SJSA1 (cell line): ENCODE data around the gene TBC1D22A. TPM values are rescaled to one million over a fixed set of nuclear protein-coding genes. Genes with fewer than 3 reads are reported as not detected.

Experiments
- DNase-seq, 2 experiments: peaks; one replicate each; pipeline ENCODE4 v3.0.0-alpha.2; 2015 to 2020; ENCODE audit warnings: low spot score in 2 of 2, low read depth in 1 of 2
- H3K27ac ChIP-seq: fragments of 250-450 bp; sonication (Bioruptor Pico); 2 replicates; pipeline ENCODE4 v1.5.1; 2020; ENCODE audit warnings: mild to moderate bottlenecking, moderate library complexity
- H3K27me3 ChIP-seq: fragments of 250-450 bp; sonication (Bioruptor Pico); replicated peaks from 2 replicates; pipeline ENCODE4 v1.5.1; 2020; ENCODE audit warnings: mild to moderate bottlenecking, moderate library complexity
- H3K36me3 ChIP-seq: fragments of 250-450 bp; sonication (Bioruptor Pico); 2 replicates; pipeline ENCODE4 v1.5.1; 2020; ENCODE audit warnings: mild to moderate bottlenecking
- H3K4me1 ChIP-seq: fragments of 250-450 bp; sonication (Bioruptor Pico); replicated peaks from 2 replicates; pipeline ENCODE4 v1.6.1; 2021; ENCODE audit warnings: mild to moderate bottlenecking
- H3K4me3 ChIP-seq: fragments of 250-450 bp; sonication (Bioruptor Pico); 2 replicates; pipeline ENCODE4 v1.5.1; 2020; ENCODE audit warnings: mild to moderate bottlenecking
- H3K9me3 ChIP-seq: fragments of 250-450 bp; sonication (Bioruptor Pico); replicated peaks from 2 replicates; pipeline ENCODE4 v1.5.1; 2020; ENCODE audit warnings: mild to moderate bottlenecking
- total RNA-seq: library from RNA; depleted of rRNA; stranded (reverse); fragments of >200 nt; shearing (Covaris generic); gene quantifications from 2 replicates; pipeline ENCODE4 v1.2.3, GENCODE V29; 2014

TBC1D22A gene
- total RNA-seq, 1 experiment from 2014 or later = 10.5 TPM

DNA sequence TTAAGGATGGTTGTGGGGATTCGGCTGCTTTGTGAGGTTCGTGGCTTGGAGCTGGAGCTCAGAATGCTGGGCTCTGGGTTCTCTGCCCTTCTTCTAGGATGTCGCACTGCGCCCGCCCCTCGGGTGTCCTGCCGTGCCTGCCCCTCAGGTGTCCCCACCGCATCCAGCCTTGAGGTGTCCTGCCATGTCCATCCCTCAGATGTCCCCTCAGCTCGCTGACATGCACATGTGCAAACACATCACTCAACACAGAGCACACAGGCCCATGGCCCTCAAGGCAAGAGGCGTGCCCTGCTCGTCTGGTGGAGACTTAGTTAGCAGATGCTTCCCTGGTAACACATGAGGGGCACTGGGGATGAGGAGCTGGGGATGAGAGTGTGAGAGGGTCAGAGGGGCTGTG, 359.3 kb downstream of the TBC1D22A start:
- no peak overlapping the region for H3K27ac ChIP-seq
- H3K9me3 ChIP-seq = no peaks in the 10 kb centered on the region
- H3K27me3 ChIP-seq = no peaks in the 10 kb centered on the region
- H3K4me3 ChIP-seq = no peak overlapping the region
- no peak for DNase-seq
- H3K36me3 ChIP-seq = no peaks in the 10 kb centered on the region
- H3K4me1 ChIP-seq = no peaks in the 10 kb centered on the region

DNA sequence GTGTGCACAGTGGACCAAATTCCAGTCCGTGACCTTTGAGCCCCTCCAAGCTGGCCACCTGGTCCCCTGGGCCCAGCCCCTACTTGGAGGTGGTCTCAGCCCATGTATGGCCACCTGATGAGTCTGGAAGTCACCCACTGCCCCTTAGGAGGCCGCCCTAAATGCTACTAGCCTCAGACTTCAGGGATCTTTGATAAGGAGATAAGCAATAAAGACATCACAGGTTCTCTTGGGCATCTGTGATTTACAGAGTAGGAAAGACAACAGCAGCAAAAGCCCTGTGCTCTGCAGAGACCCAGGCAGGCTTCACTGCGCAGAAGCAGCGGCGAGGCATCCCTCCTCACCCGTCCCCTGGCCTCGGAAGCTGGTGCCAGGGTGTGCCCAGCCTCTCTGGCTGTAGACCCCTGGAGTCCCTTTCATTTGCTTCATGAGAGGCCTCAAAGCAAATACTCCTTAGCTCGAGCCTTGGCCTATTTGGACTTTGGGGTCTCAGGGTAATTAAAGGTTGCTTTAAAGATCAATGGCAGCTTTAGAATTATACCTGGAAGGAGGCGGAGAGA, 360.1 kb downstream of the TBC1D22A start:
- H3K36me3 ChIP-seq = no peaks in the 10 kb centered on the region
- no peak for DNase-seq
- no peaks in the 10 kb centered on the region for H3K9me3 ChIP-seq
- H3K4me3 ChIP-seq = no peak overlapping the region
- H3K27ac ChIP-seq = no peak overlapping the region
- H3K27me3 ChIP-seq = no peaks in the 10 kb centered on the region
- H3K4me1 ChIP-seq = no peaks in the 10 kb centered on the region

DNA sequence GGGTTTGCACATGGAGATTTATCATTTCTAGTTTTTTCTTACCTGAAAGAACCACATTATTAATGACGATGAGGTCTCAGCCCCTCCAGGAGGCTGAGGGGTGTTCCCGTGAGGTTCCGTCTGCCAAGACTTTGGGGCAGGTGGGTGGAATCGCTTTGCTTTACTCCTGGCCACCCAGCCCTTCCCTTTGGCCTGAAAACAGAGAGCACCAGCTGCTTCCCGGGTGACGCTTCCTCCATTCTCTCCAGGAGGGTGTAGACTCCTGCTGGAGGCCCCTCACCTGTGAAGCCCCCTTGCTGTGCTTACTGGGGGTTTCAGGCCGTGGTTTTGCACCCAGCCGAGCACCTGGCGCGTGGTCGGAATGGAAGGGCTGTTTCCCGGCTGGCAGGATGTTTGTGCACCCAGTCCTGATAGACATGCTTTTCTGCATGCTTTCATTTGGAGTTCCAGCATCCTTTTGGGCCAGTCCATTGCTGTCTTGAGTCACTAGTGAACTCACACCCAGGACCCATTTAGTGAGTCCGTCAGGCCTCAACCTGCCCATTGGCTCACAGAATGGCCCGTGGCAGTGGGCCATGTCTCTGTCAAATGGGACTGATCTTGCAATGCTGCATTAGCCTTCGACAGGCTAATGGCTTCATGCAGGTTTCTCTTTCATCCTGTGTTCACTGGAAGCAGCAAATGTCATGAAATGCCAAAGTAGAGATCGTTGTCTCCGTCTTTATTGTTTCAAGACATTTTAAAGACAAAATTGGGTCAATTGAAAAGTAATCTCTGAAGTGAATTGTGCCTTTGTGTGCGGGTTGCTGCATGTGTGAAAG, 360.8 kb downstream of the TBC1D22A start:
- no peak for DNase-seq
- Histone ChIP-seq H3K9me3 (no peaks in the 10 kb centered on the region), H3K27ac (no peak overlapping the region), H3K36me3 (no peaks in the 10 kb centered on the region), H3K4me3 (no peak overlapping the region), H3K27me3 (no peaks in the 10 kb centered on the region), H3K4me1 (no peaks in the 10 kb centered on the region)

DNA sequence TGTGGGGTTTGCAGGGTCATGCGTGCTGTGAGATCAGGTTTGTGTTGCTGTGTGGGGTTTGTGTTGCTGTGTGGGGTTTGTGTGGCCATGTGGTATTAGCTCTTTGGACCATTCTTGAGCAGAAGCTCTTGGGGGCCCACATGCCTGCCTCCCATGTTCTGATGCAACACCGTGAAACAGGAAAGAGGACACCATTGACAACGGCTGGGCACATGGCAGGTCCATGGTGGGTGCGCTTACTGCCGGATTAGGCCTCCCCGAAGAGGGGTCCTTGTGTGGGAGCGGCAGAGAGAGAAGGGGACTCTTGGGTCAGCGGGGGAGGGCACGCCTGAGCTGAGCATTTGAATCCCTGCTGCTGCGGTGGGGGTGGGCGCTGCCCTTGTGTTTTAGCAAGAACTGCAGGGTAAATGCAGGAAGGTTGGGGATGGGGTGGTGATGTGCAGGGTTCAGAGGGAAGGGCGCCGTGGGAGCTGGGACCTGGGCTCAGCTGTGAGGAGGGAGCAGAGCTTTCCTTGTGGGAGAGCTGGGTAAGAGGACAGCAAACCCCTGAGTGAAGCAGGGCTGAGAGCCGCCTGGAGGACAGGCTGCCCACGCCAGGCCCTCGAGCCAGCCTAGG, 361.5 kb downstream of the TBC1D22A start:
- Histone ChIP-seq H3K36me3 (no peaks in the 10 kb centered on the region), H3K4me3 (no peak overlapping the region), H3K27ac (no peak overlapping the region), H3K9me3 (no peaks in the 10 kb centered on the region), H3K4me1 (no peaks in the 10 kb centered on the region), H3K27me3 (no peaks in the 10 kb centered on the region)
- no peak for DNase-seq

DNA sequence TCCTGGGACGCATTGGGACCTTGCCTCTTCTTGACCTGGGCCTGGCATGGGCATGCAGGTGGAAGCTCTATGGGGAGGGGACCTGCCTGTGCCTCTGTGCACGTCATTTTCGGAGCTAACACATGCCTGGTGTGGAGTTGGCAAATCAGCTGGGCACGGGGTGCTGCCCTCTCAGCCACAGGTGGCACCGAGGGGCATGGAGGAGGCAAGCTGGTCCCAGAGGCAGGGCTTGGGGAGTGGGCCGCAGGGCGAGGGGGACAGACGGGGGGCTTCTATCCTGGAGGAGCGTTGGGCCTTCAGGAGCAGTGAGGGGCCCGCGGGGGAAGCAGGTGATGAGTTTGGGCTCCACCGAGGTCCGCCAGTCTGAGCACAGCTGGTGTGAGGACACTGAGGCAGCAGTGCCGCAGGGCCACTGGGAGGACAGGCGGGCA, 362.0 kb downstream of the TBC1D22A start:
- no peaks in the 10 kb centered on the region for H3K9me3 ChIP-seq
- no peaks in the 10 kb centered on the region for H3K4me1 ChIP-seq
- H3K27ac ChIP-seq = no peak overlapping the region
- DNase-seq = no peak
- H3K27me3 ChIP-seq = no peaks in the 10 kb centered on the region
- no peak overlapping the region for H3K4me3 ChIP-seq
- no peaks in the 10 kb centered on the region for H3K36me3 ChIP-seq

DNA sequence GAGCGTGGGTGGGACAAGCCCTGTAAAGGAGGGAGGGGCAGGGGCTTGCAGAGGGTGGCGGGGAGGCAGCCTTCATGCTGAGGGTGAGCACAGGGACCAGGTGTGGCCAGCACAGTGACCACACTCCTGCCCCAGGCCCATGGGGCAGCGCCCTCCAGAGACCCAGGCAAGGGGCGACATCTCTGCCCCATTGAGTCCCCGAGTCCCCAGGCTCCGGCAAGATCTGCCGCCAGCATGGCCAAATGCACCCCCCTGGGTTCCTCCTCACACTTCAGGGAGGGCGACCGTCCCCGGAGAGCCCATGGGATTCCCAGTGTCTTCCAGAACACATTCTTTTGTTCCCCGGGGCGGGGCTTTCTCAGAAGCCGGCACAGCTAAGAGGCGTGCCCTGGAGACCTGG, 362.5 kb downstream of the TBC1D22A start:
- H3K27ac ChIP-seq = no peak overlapping the region
- no peaks in the 10 kb centered on the region for H3K9me3 ChIP-seq
- DNase-seq = no peak
- H3K36me3 ChIP-seq = no peaks in the 10 kb centered on the region
- H3K27me3 ChIP-seq = no peaks in the 10 kb centered on the region
- no peak overlapping the region for H3K4me3 ChIP-seq
- H3K4me1 ChIP-seq = peaks cover 3% of the 10 kb centered on the region

DNA sequence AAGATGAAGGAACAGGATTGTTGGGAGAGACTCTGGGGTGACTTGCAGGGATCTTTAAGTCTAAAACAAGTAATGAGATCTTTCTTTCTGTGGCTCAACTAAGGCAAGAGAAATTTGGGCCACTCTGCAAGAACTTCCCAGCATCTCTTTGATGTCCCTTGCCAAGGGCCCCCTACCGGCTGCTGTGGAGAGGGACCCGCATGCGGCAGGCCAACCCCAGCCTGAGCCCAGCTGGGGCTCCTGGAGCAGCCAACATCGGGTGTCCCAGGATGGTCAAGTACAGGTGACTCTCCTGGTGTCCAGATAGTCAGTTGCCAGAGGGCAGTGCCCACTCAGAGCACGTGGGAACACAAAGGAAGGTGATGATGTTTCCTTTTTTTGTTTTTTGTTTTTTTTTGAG, 363.2 kb downstream of the TBC1D22A start:
- Histone ChIP-seq H3K27me3 (no peaks in the 10 kb centered on the region), H3K4me3 (no peak overlapping the region), H3K36me3 (no peaks in the 10 kb centered on the region), H3K9me3 (no peaks in the 10 kb centered on the region), H3K4me1 (peaks cover 4% of the 10 kb centered on the region), H3K27ac (no peak overlapping the region)
- DNase-seq = no peak

DNA sequence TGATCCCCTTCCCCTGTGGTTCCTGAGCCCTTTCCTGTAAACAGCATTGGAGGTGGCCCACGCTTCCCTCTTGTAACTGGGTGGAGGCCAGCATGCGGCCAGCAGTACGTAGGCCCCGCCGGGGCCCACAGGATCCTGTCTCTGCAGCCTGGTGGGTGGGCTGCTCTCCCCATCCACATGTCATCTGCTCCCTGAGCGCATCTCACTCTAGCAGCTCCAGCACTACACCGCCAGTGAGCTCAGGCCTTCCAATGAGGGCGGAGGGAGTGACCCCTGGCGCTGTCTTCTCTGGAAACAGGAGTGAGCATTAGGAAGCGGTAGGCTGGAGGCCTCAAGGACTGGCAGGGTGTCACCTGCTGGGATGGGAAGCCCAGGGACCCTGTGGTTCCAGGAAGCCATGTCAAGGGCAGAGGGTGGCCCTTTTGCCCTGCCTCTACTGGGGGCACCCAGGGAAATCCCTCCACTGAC, 363.9 kb downstream of the TBC1D22A start:
- no peaks in the 10 kb centered on the region for H3K27me3 ChIP-seq
- no peak overlapping the region for H3K27ac ChIP-seq
- no peaks in the 10 kb centered on the region for H3K9me3 ChIP-seq
- no peaks in the 10 kb centered on the region for H3K36me3 ChIP-seq
- DNase-seq = no peak
- peaks cover 4% of the 10 kb centered on the region for H3K4me1 ChIP-seq
- no peak overlapping the region for H3K4me3 ChIP-seq

DNA sequence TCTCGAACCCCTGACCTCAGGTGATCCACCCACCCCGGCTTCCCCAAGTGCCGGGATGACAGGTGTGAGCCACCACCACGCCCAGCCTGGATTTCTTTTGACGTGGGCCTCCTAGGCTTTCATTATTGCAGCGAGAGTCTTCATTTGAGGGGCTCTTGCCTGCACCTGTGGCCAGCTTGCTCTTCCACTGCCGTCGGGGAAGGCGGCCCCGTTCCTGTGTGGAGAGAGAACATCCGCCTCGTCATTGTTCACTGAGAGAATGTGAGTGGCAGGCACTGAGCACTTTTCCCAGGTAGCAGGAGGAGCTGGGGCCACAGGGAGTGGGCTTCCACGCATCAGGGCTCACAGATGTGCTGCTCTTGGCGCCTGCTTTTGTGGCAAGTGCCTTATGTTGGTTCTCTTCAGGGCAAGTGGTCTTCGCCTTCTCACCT, 365.0 kb downstream of the TBC1D22A start:
- H3K4me1 ChIP-seq = peaks cover 4% of the 10 kb centered on the region
- H3K36me3 ChIP-seq = no peaks in the 10 kb centered on the region
- H3K27ac ChIP-seq = no peak overlapping the region
- no peaks in the 10 kb centered on the region for H3K27me3 ChIP-seq
- H3K9me3 ChIP-seq = no peaks in the 10 kb centered on the region
- no peak overlapping the region for H3K4me3 ChIP-seq
- no peak for DNase-seq

DNA sequence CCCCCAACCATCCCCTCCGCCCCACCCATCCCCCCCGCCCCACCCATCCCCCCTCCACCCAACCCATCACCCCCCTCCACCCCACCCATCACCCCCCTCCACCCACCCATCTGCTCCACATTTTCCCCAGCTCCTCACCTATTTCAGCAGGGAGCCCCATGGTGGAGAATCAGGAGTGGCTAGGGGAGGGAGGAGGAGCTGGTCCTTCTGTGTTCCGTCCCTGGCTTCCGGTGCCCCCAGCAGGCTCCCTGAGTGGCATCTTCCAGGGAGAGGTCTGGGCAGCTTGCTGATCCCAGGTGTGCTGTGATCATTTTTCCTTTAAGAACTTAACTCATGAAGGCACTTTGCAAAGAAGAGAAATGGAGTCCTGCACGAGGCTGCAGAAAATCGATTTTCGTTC, 365.8 kb downstream of the TBC1D22A start:
- DNase-seq = no peak
- no peaks in the 10 kb centered on the region for H3K9me3 ChIP-seq
- H3K27ac ChIP-seq = no peak overlapping the region
- H3K4me1 ChIP-seq = peaks cover 4% of the 10 kb centered on the region
- no peak overlapping the region for H3K4me3 ChIP-seq
- no peaks in the 10 kb centered on the region for H3K27me3 ChIP-seq
- H3K36me3 ChIP-seq = no peaks in the 10 kb centered on the region

DNA sequence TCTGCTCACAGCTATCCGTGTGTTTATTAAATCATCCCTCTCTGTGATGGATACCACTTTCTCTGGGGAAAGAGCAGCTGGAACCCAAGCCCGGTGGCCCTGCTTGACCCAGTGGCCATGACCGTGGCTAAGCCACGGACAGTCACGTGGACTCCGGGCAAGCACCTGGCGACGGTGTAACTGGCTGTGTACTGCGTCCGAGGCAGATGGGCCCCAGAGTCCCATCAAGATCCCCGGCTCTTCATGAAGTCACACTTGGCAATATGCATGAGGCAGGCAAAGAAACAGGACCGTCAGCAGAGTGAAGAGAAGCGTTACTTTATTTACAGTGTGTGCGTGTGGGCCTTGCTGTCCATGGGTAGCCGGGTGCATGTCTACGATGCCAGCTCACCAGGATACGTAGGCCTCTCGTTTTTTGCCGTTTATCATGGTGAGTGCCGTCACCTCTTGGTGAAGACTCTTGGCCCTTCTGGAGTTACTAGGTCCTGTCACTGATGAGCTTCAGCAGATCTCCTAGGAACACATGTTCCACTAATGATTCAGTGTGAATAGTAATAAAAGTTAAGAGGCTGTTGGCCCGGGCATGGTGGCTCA, 366.3 kb downstream of the TBC1D22A start:
- no peak overlapping the region for H3K27ac ChIP-seq

DNA sequence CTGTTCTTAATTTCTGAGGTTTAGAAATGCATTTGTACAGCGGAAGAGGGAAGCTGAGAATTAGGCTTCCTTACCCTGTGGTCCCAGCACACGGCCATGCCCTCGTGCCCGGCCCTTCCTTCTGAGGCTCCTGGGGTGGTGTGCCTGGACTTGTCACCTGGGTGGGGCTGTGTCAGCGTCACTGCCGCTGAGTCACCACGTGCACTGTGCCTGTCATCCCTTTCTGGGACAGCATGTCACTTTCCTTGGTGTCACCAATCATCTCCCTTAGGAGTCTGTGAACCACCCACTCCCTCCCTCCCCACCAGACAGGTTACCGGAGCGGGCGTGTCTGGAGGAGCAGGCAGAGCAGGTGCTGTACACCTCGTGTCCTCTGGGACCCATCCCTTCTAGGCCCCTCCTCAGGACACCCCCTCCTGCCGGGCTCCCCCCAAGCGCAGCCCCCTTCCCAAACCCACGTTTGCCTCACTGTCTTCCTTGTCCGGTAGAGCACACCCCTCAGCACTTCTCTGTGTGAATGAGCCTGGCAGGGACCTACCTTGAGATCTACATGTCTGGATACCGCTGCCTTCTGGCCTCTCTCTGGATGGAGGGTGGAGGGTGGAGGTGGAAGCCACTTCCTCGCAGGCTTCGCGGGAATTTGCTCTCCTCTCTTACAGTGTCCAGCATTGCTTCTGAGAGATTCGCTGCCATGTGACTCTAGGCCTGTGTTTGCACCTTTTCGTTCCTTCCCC, 367.6 kb downstream of the TBC1D22A start:
- DNase-seq = no peak
- no peaks in the 10 kb centered on the region for H3K36me3 ChIP-seq

More for the DNA sequence above, 366.3 kb downstream of the TBC1D22A start:
- no peaks in the 10 kb centered on the region for H3K9me3 ChIP-seq
- H3K27me3 ChIP-seq = no peaks in the 10 kb centered on the region
- H3K4me1 ChIP-seq = peaks cover 4% of the 10 kb centered on the region
- no peak for DNase-seq
- H3K36me3 ChIP-seq = no peaks in the 10 kb centered on the region
- no peak overlapping the region for H3K4me3 ChIP-seq

DNA sequence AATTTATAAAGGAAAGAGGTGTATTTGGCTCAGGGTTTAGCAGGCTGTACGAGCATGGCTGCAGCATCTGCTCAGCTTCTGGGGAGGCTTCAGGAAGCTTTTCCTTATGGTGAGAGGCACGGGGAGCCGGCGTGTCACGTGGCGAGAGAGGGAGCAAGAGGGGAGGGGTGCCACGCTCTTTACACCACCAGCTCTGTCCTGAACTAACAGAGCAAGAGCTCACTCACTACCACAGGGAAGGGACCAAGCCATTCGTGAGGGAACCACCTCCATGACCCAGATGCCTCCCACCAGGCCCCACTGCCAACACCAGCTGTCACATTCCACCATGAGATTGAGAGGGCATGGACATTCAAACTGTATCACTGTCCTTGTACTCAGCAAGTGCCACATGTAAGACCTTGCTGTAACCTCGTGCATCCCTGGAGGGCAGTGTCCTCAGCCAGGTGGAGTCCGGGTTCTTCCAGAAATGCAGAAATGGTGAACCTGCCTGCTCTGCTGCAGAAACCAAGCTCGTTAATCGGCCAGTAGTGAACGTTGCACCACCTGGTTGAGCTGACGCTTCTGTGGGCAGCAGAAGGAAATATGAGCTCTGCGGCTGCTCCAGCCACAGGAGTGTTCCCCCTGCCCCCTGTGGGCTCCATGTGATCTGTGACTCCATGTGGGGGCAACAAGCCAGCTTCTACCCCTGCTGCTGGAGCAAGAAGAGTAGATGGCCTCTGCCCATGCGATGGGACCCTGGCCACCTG, 368.6 kb downstream of the TBC1D22A start:
- H3K4me1 ChIP-seq = peaks cover 12% of the 10 kb centered on the region
- DNase-seq = no peak
- H3K4me3 ChIP-seq = no peak overlapping the region
- no peaks in the 10 kb centered on the region for H3K36me3 ChIP-seq
- H3K9me3 ChIP-seq = no peaks in the 10 kb centered on the region
- no peak overlapping the region for H3K27ac ChIP-seq
- H3K27me3 ChIP-seq = no peaks in the 10 kb centered on the region

More for the DNA sequence above, 367.6 kb downstream of the TBC1D22A start:
- peaks cover 4% of the 10 kb centered on the region for H3K4me1 ChIP-seq
- H3K9me3 ChIP-seq = no peaks in the 10 kb centered on the region
- no peak overlapping the region for H3K4me3 ChIP-seq
- H3K27me3 ChIP-seq = no peaks in the 10 kb centered on the region
- H3K27ac ChIP-seq = no peak overlapping the region
